SK-N-SH (cell line): ENCODE results near the gene IRF1. TPM values are rescaled to one million over a fixed set of nuclear protein-coding genes. Genes with fewer than 3 reads are reported as not detected.
"Not testable (repeated sequence)": the region's sequence is repeated elsewhere in the genome, so short reads cannot be mapped to it uniquely, and the experiment has no call there.

Experiments used
- CTCF ChIA-PET: fragments of 300-600, 350-600 bp; formaldehyde crosslinking; extraction: SDS; loops from one replicate; lab custom pipeline; 2021; lab: Yijun Ruan, JAX
- POLR2A ChIA-PET: fragments of 350-600 bp; sonication (Branson Sonifier 250); formaldehyde crosslinking; extraction: SDS; loops from one replicate; lab custom pipeline; 2020; ENCODE audit warnings: antibody characterized with exemption, inconsistent platforms; lab: Yijun Ruan, JAX
- DNase-seq: peaks from one replicate; pipeline ENCODE4 v3.0.0; 2012
- H2AFZ ChIP-seq: fragments of 200-600 bp; sonication (generic); 2 replicates; pipeline ENCODE4 v1.8.1; 2016; ENCODE audit warnings: antibody characterized with exemption, mild to moderate bottlenecking, low read depth
- H3F3A ChIP-seq: fragments of 200-600 bp; sonication (generic); replicated peaks from 2 replicates; pipeline ENCODE3; 2016; ENCODE audit warnings: antibody characterized with exemption, mild to moderate bottlenecking; ENCODE audit not compliant: insufficient read depth
- H3K27ac ChIP-seq, 2 experiments: fragments of 200-500 bp in 1 of 2; fragments of 200-600 bp in 1 of 2; sonication (Bioruptor generic) in 1 of 2; sonication (generic), shearing (Covaris generic) in 1 of 2; 2 replicates each; pipeline versions ENCODE4 v1.5.1 to v1.6.1; 2014 to 2016; ENCODE audit warnings: low read depth in 2 of 2, inconsistent platforms in 1 of 2, low read length in 1 of 2, mild to moderate bottlenecking in 1 of 2, mixed read lengths in 1 of 2
- H3K27me3 ChIP-seq: fragments of 200-600 bp; sonication (generic), shearing (Covaris generic); 2 replicates; pipeline ENCODE4 v1.6.1; 2016; ENCODE audit warnings: mixed run types; ENCODE audit not compliant: insufficient read depth
- H3K36me3 ChIP-seq, 2 experiments: fragments of 200-500 bp in 1 of 2; fragments of 200-600 bp in 1 of 2; sonication (Bioruptor generic) in 1 of 2; sonication (generic) in 1 of 2; replicated peaks in 1 of 2; 2 replicates each; pipeline versions ENCODE3 to v1.5.1; 2014 to 2016; ENCODE audit warnings: low read length in 1 of 2, mild to moderate bottlenecking in 1 of 2; ENCODE audit not compliant: insufficient read depth in 2 of 2, control insufficient read depth in 1 of 2
- H3K4me1 ChIP-seq, 2 experiments: fragments of 200-500 bp in 1 of 2; fragments of 200-600 bp in 1 of 2; sonication (Bioruptor generic) in 1 of 2; sonication (generic), shearing (Covaris generic) in 1 of 2; 2 replicates each; pipeline versions ENCODE4 v1.5.1 to v1.6.1; 2014 to 2016; ENCODE audit warnings: low read depth in 1 of 2, low read length in 1 of 2, mixed run types in 1 of 2; ENCODE audit not compliant: insufficient read depth in 2 of 2, control insufficient read depth in 1 of 2
- H3K4me2 ChIP-seq: fragments of 200-600 bp; sonication (generic), shearing (Covaris generic); 2 replicates; pipeline ENCODE4 v1.6.1; 2017; ENCODE audit warnings: mixed run types
- H3K4me3 ChIP-seq, 2 experiments: fragments of 200-500 bp in 1 of 2; fragments of 200-600 bp in 1 of 2; sonication (Bioruptor generic) in 1 of 2; sonication (generic), shearing (Covaris generic) in 1 of 2; 2 replicates each; pipeline versions ENCODE4 v1.5.1 to v1.8.1; 2014 to 2016; ENCODE audit warnings: low read depth in 2 of 2, inconsistent platforms in 1 of 2, low read length in 1 of 2, mild to moderate bottlenecking in 1 of 2, mixed read lengths in 1 of 2, moderate library complexity in 1 of 2
- H3K79me2 ChIP-seq: fragments of 200-600 bp; sonication (generic); 2 replicates; pipeline ENCODE4 v1.8.1; 2017; ENCODE audit warnings: mild to moderate bottlenecking; ENCODE audit not compliant: insufficient read depth
- H3K9ac ChIP-seq: fragments of 200-600 bp; sonication (generic); 2 replicates; pipeline ENCODE4 v1.6.1; 2017; ENCODE audit warnings: mixed run types
- H3K9me2 ChIP-seq: fragments of 200-600 bp; sonication (generic); 2 replicates; pipeline ENCODE4 v1.6.1; 2017; ENCODE audit warnings: mixed run types
- H3K9me3 ChIP-seq: fragments of 200-600 bp; sonication (generic); 2 replicates; pipeline ENCODE4 v1.6.1; 2017; ENCODE audit warnings: mixed run types, mild to moderate bottlenecking, moderate library complexity
- H4K20me1 ChIP-seq: fragments of 200-600 bp; sonication (generic); 2 replicates; pipeline ENCODE4 v1.6.1; 2017; ENCODE audit warnings: mild to moderate bottlenecking, mixed run types; ENCODE audit not compliant: insufficient read depth
- GATA2 ChIP-seq: sonication (generic); formaldehyde crosslinking; IDR thresholded peaks from 2 replicates; pipeline ENCODE4 v1.5.0; 2020; ENCODE audit warnings: mild to moderate bottlenecking, missing genetic modification reagents
- REST ChIP-seq: IDR thresholded peaks from 2 replicates; pipeline ENCODE4 v1.6.1; 2012; ENCODE audit warnings: mild to moderate bottlenecking, low read depth, low read length, moderate library complexity
- RXRA ChIP-seq: IDR thresholded peaks from 2 replicates; pipeline ENCODE4 v1.4.0; 2012; ENCODE audit warnings: low read depth, mild to moderate bottlenecking, borderline replicate concordance
- TAF1 ChIP-seq: IDR thresholded peaks from 2 replicates; pipeline ENCODE4 v1.6.1; 2012; ENCODE audit warnings: low read depth, mild to moderate bottlenecking, low read length, moderate library complexity, borderline replicate concordance
- USF2 ChIP-seq: fragments of 150-350 bp; IDR thresholded peaks from 2 replicates; pipeline ENCODE4 v1.6.1; 2017; ENCODE audit warnings: antibody characterized with exemption, low read length, low read depth, borderline replicate concordance
- ZBTB33 ChIP-seq: IDR thresholded peaks from 2 replicates; pipeline ENCODE4 v1.4.0; 2012; ENCODE audit warnings: low read depth, borderline replicate concordance
- WGBS: methylation state at CpG from one replicate; pipeline ENCODE4 v1.1.6; 2017; ENCODE audit warnings: low lambda C conversion rate; 5-methylcytosine and 5-hydroxymethylcytosine counted together
- polyA plus RNA-seq, 3 experiments: library from polyadenylated mRNA; depleted of rRNA; stranded (reverse); fragments of >200 nt; gene quantifications; 2 replicates each; pipeline ENCODE4 v1.2.3, GENCODE V29; 2012

The IRF1 gene
- polyA plus RNA-seq, 1 of the 3 experiments (the other 2 are of a cell fraction): 15.2 TPM

- Histone ChIP-seq H2AFZ (no peak overlapping the region), H4K20me1 (no peaks in the 10 kb centered on the region), H3F3A (no peaks in the 10 kb centered on the region), H3K36me3 (no peaks in the 10 kb centered on the region), H3K4me3 (no peak overlapping the region), H3K27me3 (no peaks in the 10 kb centered on the region), H3K9me3 (0 out of 2 replicates have a peak, but pooled peaks cover 7% of the 10 kb centered on the region), H3K4me1 (no peaks in the 10 kb centered on the region; a peak in 1 of 4 replicates), H3K9ac (no peak overlapping the region), H3K79me2 (no peaks in the 10 kb centered on the region), H3K9me2 (no peaks in the 10 kb centered on the region), H3K4me2 (no peak overlapping the region), H3K27ac (no peak overlapping the region)
- POLR2A ChIA-PET: no interaction called here
- no peak for DNase-seq
- TF ChIP-seq ZBTB33 (no peak), TAF1 (no peak), RXRA (no peak), USF2 (no peak), GATA2 (CRISPR knock-in tag) (no peak), REST (no peak)
- CTCF ChIA-PET: interaction anchor here (1.2 to 5.1 kb wide), 13 partner anchors 12 to 358 kb away, joined by 4 to 88 read pairs (median 15); partner anchors contain the start of genes SHROOM1 and SOWAHA
Measured at GRCh38 chr5:132525299-132525724, 34.7 kb upstream of the IRF1 start.

GRCh38 chr5:132524877-132525276, 34.3 kb upstream of the IRF1 start:
- H3K27me3 ChIP-seq, H3K36me3 ChIP-seq, H3K4me1 ChIP-seq, H3K9me2 ChIP-seq, H3K4me2 ChIP-seq, POLR2A ChIA-PET, H3K27ac ChIP-seq, H4K20me1 ChIP-seq, H3K9me3 ChIP-seq, H3K4me3 ChIP-seq, DNase-seq, H2AFZ ChIP-seq, H3K9ac ChIP-seq, H3F3A ChIP-seq, H3K79me2 ChIP-seq: not testable (repeated sequence)
- CTCF ChIA-PET: interaction anchor here (0.8 to 5.1 kb wide), 5 partner anchors 13 to 297 kb away, joined by 3 to 88 read pairs (median 38); no protein-coding TSS in a partner anchor
- WGBS: 51% methylated on average over 5 of the region's 5 CpGs

GRCh38 chr5:132522067-132522466, 31.5 kb upstream of the IRF1 start:
- H3K9me2 ChIP-seq, H3K4me3 ChIP-seq, H3K27ac ChIP-seq, H3K4me2 ChIP-seq, H3K9me3 ChIP-seq, H3K79me2 ChIP-seq, POLR2A ChIA-PET, H4K20me1 ChIP-seq, H3K27me3 ChIP-seq, H3K4me1 ChIP-seq, DNase-seq, H3K36me3 ChIP-seq, H2AFZ ChIP-seq, H3K9ac ChIP-seq, H3F3A ChIP-seq, CTCF ChIA-PET: not testable (repeated sequence)
- 17% methylated on average over 1 of the region's 1 CpG for WGBS

- H3K27me3 ChIP-seq, H3K4me1 ChIP-seq, H3K4me2 ChIP-seq, POLR2A ChIA-PET, H3K4me3 ChIP-seq, H3K27ac ChIP-seq, H3K79me2 ChIP-seq, DNase-seq, H2AFZ ChIP-seq, H3F3A ChIP-seq, H3K36me3 ChIP-seq, H4K20me1 ChIP-seq, CTCF ChIA-PET, H3K9ac ChIP-seq, H3K9me2 ChIP-seq: not testable (repeated sequence)
- H3K9me3 ChIP-seq: peaks cover 29% of the 10 kb centered on the region
- WGBS: 63% methylated on average over 8 of the region's 25 CpGs
Measured at GRCh38 chr5:132513618-132514336, 23.2 kb upstream of the IRF1 start.
